NOMO-1 treated with dmso at 0.1 percent for 144 hours (cell line): ENCODE results near the gene FMN2.
"Not testable (repeated sequence)": the region's sequence is repeated elsewhere in the genome, so short reads cannot be mapped to it uniquely, and the experiment has no call there.

Experiments
- DNase-seq: peaks from one replicate; lab custom pipeline; 2025; ENCODE audit not compliant: unreplicated experiment; lab: John Stamatoyannopoulos, UW

The FMN2 gene

GRCh38 chr1:240304466-240304865 lies 212.8 kb downstream of the FMN2 start:
- no peak for DNase-seq

- no peak for DNase-seq
Observed at GRCh38 chr1:240306673-240307072, 215.0 kb downstream of the FMN2 start.

- DNase-seq, result no peak
Observed at GRCh38 chr1:240308096-240308495, 216.4 kb downstream of the FMN2 start.

GRCh38 chr1:240309769-240310168 lies 218.1 kb downstream of the FMN2 start:
- DNase-seq, result no peak

DNA sequence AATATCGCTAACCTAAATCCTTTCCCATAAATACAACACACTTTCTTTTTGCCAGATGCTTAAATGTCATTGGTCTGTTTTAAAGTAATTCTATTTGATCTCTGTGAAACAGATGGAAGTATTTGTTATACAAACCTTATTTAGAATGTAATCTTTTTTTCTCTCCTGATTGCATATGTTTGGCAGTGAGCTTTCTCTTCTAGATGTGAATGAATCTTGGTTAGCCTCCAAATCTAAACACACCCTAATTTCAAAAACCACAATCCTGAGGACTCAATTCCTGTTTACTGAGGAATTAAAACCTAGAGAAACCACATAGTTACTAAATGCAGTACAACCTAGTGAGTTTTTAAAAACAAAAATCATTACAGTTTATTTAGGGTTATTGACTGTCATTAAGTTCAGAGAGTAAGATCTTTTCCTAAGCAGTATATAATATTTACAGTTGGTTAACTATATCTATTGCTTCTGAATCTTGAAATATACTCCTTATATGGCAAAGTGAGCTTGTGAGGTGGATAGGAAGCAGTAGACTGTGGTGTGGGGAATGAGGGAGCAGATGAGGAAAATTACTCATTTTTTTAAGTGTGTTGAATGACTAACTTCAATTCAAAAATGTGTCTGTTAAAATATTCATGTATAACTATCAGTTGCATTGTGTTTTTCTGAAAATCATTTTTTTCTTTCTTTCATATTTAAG lies 218.7 kb downstream of the FMN2 start:
- DNase-seq, result no peak

DNA sequence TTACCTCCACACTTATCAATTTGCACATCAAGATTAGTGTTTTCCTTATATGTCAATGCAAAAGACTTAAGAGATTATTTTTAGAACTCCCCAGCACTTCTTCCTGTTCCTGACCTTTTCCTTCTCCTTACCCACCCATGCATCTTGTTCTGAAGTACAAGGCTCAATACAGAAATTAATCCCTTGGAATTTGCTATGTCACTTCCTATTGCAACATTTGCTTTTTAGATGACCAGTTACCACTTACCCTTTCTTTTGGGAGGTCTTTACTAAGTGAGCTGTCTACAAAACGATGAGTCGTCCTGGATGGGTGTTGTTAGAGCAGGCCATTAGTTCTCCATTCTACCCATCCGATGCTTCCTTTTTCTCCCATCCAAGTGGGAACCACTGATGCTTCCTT lies 221.2 kb downstream of the FMN2 start:
- no peak for DNase-seq

GRCh38 chr1:240314845-240315801 lies 223.4 kb downstream of the FMN2 start:
- DNase-seq, result no peak

DNA sequence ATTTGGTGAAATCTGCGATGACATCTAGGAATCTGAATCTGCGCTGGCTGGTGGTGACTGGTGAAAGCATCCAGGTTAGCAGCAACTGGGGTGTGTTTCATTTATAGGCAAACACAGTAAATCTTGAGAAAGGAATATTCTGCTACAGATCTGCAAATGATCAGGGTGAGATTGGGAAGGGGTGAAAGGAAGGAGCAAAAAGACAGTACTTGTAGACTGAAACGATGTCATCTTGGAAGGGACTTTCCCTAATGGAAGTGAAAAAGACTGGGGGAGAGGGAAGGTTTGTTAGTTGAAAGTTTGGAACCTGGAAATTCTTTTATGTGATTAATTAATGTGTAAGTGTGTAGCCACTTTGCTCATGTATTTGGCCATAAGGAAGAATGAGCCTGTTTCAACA lies 228.3 kb downstream of the FMN2 start:
- no peak for DNase-seq

DNA sequence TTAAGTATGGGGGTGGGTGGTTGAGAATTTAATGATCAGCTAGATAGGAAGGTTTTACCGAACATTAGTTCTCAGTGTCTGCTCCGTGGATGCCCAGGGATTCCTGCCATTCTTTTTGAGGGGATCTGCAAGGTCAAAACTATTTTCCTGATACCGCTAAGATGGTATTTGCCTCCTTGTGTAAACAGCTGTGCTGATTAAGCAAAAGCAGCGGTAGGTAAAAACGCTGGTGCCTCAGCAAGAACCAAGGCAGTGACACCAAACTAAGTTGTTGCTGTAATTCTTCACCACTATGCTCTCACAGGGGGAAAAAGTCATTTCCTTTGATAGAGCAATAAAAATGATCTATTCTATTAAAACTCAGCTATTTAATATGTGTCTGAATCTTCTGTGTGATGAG lies 229.0 kb downstream of the FMN2 start:
- no peak for DNase-seq

- no peak for DNase-seq
Observed at GRCh38 chr1:240322943-240323342, 231.3 kb downstream of the FMN2 start.

GRCh38 chr1:240328382-240328781 lies 236.7 kb downstream of the FMN2 start:
- DNase-seq, result not testable (repeated sequence)

DNA sequence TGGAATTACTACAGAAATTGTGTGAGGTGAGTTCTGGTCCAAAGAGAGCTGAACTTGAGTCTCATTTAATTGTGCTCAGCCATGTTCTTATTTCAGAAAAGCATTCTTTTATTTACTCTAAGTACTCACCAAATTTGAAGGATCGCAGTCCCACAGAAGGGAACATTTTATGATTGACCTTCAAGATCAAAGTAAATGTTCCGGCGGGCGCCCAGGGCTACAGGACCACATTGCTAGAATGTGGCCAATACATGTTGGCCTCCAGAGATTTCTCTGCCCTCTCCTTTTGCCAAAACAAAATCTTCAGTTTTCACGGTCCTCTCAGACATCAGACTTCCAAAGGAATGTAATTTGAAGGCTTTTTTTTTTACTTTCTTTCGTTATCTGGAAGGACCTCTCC lies 237.8 kb downstream of the FMN2 start:
- DNase-seq, result no peak

GRCh38 chr1:240332672-240333071 lies 241.0 kb downstream of the FMN2 start:
- no peak for DNase-seq

GRCh38 chr1:240337781-240338180 lies 246.1 kb downstream of the FMN2 start:
- DNase-seq, result no peak

DNA sequence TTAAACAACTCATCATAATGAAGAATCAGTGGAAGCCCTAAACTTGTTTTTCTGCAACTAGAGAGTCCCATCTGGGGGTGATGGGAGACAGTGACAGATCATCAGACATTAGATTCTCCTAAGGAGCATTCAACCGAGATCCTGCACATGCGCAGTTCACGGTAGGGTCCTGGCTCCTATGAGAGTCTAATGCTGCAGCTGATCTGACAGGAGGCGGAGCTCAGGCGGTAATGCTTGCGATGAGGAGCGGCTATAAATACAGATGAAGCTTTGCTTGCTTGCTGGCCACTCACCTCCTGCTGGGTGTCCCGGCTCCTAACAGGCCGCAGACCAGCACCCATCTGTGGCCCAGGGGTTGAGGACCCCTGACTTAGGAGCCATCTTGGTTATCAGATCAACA lies 247.2 kb downstream of the FMN2 start:
- no peak for DNase-seq

DNA sequence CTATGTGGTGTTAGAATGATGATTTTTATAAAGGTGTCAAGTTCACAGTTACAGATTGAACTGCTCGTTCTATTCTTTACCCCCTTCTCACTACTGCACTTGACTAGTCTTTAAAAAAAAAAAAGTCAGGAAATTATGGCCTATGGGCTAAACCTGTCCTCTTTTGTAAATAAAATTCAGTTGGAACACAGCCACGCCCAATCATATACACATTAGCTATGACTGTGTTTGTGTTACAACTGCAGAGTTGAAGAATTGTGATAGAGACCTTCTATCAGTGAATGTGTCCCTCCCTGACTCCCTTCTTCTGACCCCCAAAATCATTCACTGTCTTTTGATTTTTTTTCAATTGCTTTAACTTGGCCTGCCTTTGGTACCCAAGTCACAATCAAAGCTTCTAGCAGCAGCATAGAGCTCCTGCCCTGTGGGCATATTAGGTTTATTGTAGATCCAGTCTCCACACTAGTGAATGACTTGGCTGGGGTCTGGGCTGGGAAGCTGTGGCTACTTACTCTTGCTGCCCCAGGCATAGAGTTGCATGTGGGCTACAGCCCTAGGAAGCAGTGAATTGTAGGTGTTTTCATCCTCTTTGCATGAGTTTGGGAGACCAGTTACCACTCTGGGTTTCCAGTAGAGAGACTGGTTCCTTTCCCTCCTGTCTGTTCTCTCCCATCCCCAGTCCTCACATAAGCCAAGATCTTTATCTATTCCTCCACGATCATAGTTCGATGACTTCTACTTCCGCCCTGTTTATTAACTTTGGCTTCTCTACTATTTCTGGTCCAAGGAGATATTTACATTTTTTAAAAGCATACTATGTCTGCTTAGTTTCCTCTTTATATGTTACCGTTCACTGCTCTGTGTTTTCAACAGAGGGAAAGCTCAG lies 249.9 kb downstream of the FMN2 start:
- DNase-seq, result no peak

DNA sequence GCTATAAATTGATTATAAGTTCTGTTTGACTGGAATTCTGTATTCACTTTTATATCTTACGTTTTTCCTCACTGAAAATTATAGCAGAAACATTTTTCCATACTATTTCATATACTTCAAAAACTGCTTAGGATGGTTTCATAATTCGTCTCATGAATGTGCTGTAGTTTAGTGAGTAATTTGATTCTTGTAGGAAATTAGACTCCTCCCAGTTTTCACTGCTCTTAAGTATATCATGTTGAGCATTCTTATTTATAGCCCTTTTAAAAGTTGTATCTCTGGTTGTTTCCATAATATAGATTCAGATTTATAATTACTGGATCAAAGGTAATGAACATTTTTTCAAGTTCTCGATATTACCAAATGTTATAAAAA lies 250.6 kb downstream of the FMN2 start:
- no peak for DNase-seq

GRCh38 chr1:240343045-240343444 lies 251.4 kb downstream of the FMN2 start:
- DNase-seq, result no peak

DNA sequence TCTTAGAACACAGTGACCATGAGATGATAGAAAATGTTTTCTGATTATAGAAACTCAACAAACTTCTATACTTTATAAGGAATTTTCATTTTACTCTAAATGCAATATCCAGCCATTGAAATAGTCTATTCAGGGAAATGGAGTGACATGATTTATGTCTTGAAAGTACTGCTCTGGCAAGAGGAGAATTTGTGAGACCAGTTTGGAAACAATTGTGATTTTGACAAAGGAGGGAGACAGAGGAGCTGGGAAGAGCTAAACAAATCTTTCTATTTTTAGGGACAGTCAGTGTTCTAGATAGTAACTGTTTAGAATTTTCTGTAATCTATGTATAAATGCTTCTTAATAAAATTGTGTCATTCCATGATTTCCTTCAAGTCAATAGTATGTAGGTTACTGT lies 252.3 kb downstream of the FMN2 start:
- no peak for DNase-seq

GRCh38 chr1:240344918-240345317 lies 253.2 kb downstream of the FMN2 start:
- no peak for DNase-seq

GRCh38 chr1:240349695-240350094 lies 258.0 kb downstream of the FMN2 start:
- no peak for DNase-seq
